Sigmoid colon (tissue), 4 donors: ENCODE measurements around the gene CTNS.

Experiments
- CTCF ChIP-seq, 4 experiments: fragments of 450-650 bp in 3 of 4; fragments of 200-600 bp in 1 of 4; IDR thresholded peaks; one replicate each; pipeline ENCODE4 v1.5.1; 2016 to 2019; ENCODE audit warnings: antibody characterized with exemption in 4 of 4, mild to moderate bottlenecking in 3 of 4, moderate library complexity in 2 of 4
- EP300 ChIP-seq, 4 donors: sonication (generic); formaldehyde crosslinking; IDR thresholded peaks; one replicate each; pipeline ENCODE4 v1.6.1; 2017; ENCODE audit warnings: antibody characterized with exemption in 4 of 4
- POLR2A ChIP-seq, 2 donors: fragments of 450-650 bp; IDR thresholded peaks; one replicate each; pipeline ENCODE4 v1.6.1; 2016; ENCODE audit warnings: antibody characterized with exemption in 2 of 2, mild to moderate bottlenecking in 2 of 2, moderate library complexity in 2 of 2
- POLR2AphosphoS5 ChIP-seq, 4 donors: sonication (generic); formaldehyde crosslinking; IDR thresholded peaks; one replicate each; pipeline ENCODE4 v1.6.1; 2017; ENCODE audit warnings: antibody characterized with exemption in 4 of 4

GRCh38 chr17:3656353-3656752 is 19.8 kb downstream of the CTNS start:
- TF ChIP-seq POLR2A (IDR thresholded peaks at IDR 0.05) (no peak), CTCF (IDR thresholded peaks at IDR 0.05) (no peak), POLR2AphosphoS5 (IDR thresholded peaks at IDR 0.05) (no peak), EP300 (IDR thresholded peaks at IDR 0.05) (no peak)
